Mucosa of stomach (tissue), 1 donor: ENCODE data around the gene MARS1.
A peak's percentile ranks its signal among the peaks of the same experiment; 100 is the strongest.

Source experiments
- H3K27me3 ChIP-seq: one replicate; pipeline ENCODE4 v1.7.0; 2013; ENCODE audit warnings: mild to moderate bottlenecking, low read length; ENCODE audit not compliant: control insufficient read depth, insufficient read depth
- H3K36me3 ChIP-seq: one replicate; pipeline ENCODE4 v1.7.0; 2013; ENCODE audit warnings: low read length; ENCODE audit not compliant: control insufficient read depth, insufficient read depth
- H3K4me1 ChIP-seq: one replicate; pipeline ENCODE4 v1.7.0; 2013; ENCODE audit warnings: mild to moderate bottlenecking, low read length; ENCODE audit not compliant: control insufficient read depth, insufficient read depth
- H3K4me3 ChIP-seq: one replicate; pipeline ENCODE4 v1.7.0; 2013; ENCODE audit warnings: low read length
- H3K9ac ChIP-seq: one replicate; pipeline ENCODE4 v1.7.0; 2013; ENCODE audit warnings: mild to moderate bottlenecking, low read length, moderate library complexity
- H3K9me3 ChIP-seq: one replicate; pipeline ENCODE4 v1.7.0; 2013; ENCODE audit warnings: mild to moderate bottlenecking, low read length, moderate library complexity; ENCODE audit not compliant: control insufficient read depth
- donor health status: Pancreatic carcinoma.

MARS1 gene

GRCh38 chr12:57525615-57526383, 37.9 kb downstream of the MARS1 start:
- H3K27me3 ChIP-seq, result no peaks in the 10 kb centered on the region
- no peaks in the 10 kb centered on the region for H3K9me3 ChIP-seq
- no peak overlapping the region for H3K4me3 ChIP-seq
- H3K36me3 ChIP-seq, result peaks cover 32% of the 10 kb centered on the region
- no peak overlapping the region for H3K9ac ChIP-seq
- peaks cover 40% of the 10 kb centered on the region for H3K4me1 ChIP-seq

- H3K36me3 ChIP-seq, result peaks cover 32% of the 10 kb centered on the region
- H3K4me1 ChIP-seq, result peaks cover 33% of the 10 kb centered on the region
- H3K9ac ChIP-seq, result no peak overlapping the region
- no peaks in the 10 kb centered on the region for H3K27me3 ChIP-seq
- H3K9me3 ChIP-seq, result no peaks in the 10 kb centered on the region
- no peak overlapping the region for H3K4me3 ChIP-seq
Observed at GRCh38 chr12:57526477-57527126, 38.7 kb downstream of the MARS1 start.

DNA sequence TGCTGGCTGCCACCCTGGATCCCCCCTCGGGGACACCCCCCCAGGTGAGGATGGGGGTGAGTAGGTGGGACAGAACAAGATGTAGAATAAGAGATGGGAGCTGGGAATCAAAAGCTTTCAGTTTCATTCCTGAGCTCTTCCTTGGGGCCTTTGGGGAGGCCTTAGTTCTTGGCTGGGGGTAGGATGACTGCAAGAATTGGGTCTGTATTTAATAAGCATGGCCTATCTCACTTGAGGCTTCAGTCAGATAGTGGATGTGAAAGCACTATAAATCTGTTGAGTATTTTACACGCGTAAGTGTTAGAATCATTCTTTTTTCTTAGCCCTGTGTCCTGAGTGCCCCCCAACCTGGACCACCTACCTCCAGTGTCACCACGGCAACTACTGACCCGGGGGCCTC, 39.3 kb downstream of the MARS1 start:
- Histone ChIP-seq H3K36me3 (peaks cover 32% of the 10 kb centered on the region), H3K4me1 (peaks cover 27% of the 10 kb centered on the region)

GRCh38 chr12:57528176-57528575, 40.3 kb downstream of the MARS1 start:
- Histone ChIP-seq H3K9ac (no peak overlapping the region), H3K27me3 (no peaks in the 10 kb centered on the region), H3K4me3 (no peak overlapping the region), H3K4me1 (peaks cover 25% of the 10 kb centered on the region), H3K36me3 (peaks cover 40% of the 10 kb centered on the region), H3K9me3 (no peaks in the 10 kb centered on the region)

More for the DNA sequence above, 39.3 kb downstream of the MARS1 start:
- Histone ChIP-seq H3K27me3 (no peaks in the 10 kb centered on the region), H3K9ac (no peak overlapping the region), H3K9me3 (no peaks in the 10 kb centered on the region), H3K4me3 (no peak overlapping the region)

DNA sequence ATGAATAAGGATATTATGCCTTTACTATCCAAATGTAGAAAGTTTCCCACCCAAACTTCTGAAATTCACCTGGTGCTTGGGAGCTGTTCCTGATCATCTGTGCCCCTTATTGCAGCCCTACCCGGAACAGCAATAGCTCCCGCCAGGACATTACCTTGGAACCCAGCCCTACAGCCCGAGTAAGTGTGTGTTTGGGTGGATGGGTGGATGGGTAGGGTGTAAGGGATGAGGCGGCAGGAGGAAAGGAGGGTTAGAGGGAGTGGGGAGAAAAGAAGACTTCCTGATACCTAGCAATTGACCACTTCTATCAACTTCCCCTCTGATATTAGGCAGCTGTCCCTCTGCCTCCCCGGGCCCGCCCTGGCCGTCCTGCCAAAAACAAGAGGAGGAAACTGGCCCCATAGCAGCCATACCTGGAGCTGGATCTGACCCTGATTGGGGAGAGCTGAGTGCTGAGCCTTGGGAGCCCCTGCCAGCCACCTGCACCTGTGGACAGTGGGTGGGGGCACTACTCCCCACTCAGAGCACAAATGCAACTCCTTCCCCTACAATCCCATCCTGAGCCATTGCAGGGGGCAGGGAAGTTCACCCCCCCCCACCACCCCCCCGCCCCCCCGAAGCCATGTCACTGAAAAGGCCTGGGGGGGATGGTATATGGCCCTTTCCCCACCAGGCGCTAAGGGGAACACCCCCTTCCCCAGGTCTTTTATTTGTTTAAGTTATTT, 41.1 kb downstream of the MARS1 start:
- Histone ChIP-seq H3K9ac (no peak overlapping the region), H3K4me1 (peaks cover 19% of the 10 kb centered on the region), H3K4me3 (no peak overlapping the region), H3K36me3 (peaks cover 40% of the 10 kb centered on the region), H3K27me3 (no peaks in the 10 kb centered on the region), H3K9me3 (no peaks in the 10 kb centered on the region)

DNA sequence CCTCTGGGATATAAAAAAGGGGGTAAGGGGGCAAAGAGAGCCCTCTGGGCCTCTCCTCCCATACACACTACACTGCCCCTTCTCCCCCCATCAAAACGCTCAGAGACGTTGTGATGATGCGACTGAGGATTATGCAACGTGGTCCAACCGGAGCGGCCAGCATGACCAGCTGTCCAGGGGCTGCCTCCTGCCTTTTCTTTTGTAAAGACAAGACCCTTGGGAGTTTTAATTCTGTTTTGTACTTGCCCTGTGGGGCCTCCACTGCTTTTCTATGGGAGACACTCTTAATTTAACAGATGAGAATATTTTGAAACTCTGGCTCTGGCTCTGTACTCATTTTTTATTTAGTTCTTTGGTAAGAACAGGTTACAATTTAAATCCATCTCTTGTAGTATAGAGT, 42.0 kb downstream of the MARS1 start:
- no peaks in the 10 kb centered on the region for H3K9me3 ChIP-seq
- H3K4me3 ChIP-seq, result no peak overlapping the region
- no peak overlapping the region for H3K9ac ChIP-seq
- H3K36me3 ChIP-seq, result peaks cover 36% of the 10 kb centered on the region
- H3K27me3 ChIP-seq, result no peaks in the 10 kb centered on the region
- peaks cover 11% of the 10 kb centered on the region for H3K4me1 ChIP-seq

- Histone ChIP-seq H3K27me3 (no peaks in the 10 kb centered on the region), H3K9ac (no peak overlapping the region), H3K36me3 (peaks cover 33% of the 10 kb centered on the region), H3K4me3 (no peak overlapping the region), H3K4me1 (peaks cover 10% of the 10 kb centered on the region), H3K9me3 (no peaks in the 10 kb centered on the region)
Observed at GRCh38 chr12:57530396-57531142, 42.7 kb downstream of the MARS1 start.

GRCh38 chr12:57531836-57532235, 44.0 kb downstream of the MARS1 start:
- Histone ChIP-seq H3K4me1 (peaks cover 19% of the 10 kb centered on the region), H3K9ac (no peak overlapping the region), H3K27me3 (no peaks in the 10 kb centered on the region), H3K9me3 (no peaks in the 10 kb centered on the region), H3K36me3 (peaks cover 26% of the 10 kb centered on the region), H3K4me3 (no peak overlapping the region)

DNA sequence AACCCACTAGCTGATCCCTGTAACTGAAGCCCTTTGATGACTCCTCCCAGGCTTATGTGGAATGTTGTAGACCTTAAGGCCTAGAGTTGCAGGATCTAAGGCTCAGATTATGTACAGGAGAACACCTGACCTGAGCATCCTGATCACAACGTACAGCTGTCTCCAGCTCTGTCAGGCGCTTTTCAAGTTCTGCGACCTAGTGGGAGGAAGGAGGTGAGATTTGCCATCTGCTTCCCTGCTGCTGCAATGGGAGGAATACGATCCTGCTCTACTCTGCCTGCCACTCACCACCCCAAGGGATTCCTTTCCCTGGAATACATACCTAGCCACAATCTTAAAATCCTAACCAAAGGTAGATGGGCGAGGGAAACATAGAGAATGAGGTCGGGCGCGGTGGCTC, 45.2 kb downstream of the MARS1 start:
- peaks cover 23% of the 10 kb centered on the region for H3K4me1 ChIP-seq
- H3K9ac ChIP-seq, result no peak overlapping the region
- H3K4me3 ChIP-seq, result no peak overlapping the region
- H3K9me3 ChIP-seq, result no peaks in the 10 kb centered on the region
- no peaks in the 10 kb centered on the region for H3K27me3 ChIP-seq
- H3K36me3 ChIP-seq, result peaks cover 16% of the 10 kb centered on the region

- H3K36me3 ChIP-seq, result peaks cover 15% of the 10 kb centered on the region
- no peaks in the 10 kb centered on the region for H3K9me3 ChIP-seq
- H3K9ac ChIP-seq, result no peak overlapping the region
- peaks cover 23% of the 10 kb centered on the region for H3K4me1 ChIP-seq
- no peaks in the 10 kb centered on the region for H3K27me3 ChIP-seq
- no peak overlapping the region for H3K4me3 ChIP-seq
Observed at GRCh38 chr12:57534250-57534649, 46.4 kb downstream of the MARS1 start.

DNA sequence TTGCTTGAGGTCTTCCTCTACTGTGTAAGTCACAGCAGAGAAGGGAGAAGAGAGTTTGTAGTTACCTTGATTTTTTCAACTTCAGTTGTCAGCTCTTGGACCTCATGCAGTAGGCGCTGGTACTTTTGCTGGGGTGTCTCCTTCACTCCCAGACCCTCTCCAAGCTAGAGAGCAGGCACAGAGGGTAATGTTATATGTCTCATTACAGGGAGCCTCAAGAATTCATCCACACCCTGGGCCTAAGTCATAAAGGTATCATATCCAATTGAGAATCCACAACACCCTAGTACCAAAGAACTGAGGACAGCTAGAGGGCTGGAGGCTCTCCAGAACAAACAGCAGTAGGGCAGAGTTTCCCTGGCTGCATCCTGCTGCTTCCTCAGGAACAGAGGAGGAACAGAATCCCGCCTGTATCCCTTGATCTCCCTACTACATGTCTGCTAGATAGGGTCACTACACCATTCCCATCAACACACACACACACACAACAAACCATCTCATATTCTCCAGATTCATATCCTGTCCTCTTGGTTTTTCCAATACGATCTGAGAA, 47.2 kb downstream of the MARS1 start:
- peaks cover 14% of the 10 kb centered on the region for H3K36me3 ChIP-seq
- H3K9ac ChIP-seq, result peak overlapping the region; percentile 3
- H3K4me1 ChIP-seq, result peaks cover 23% of the 10 kb centered on the region
- H3K27me3 ChIP-seq, result no peaks in the 10 kb centered on the region
- no peaks in the 10 kb centered on the region for H3K9me3 ChIP-seq
- no peak overlapping the region for H3K4me3 ChIP-seq
